Suppressor macrophage (primary cell): ENCODE results near the gene RALGAPA2.
"Not testable (repeated sequence)": the region's sequence is repeated elsewhere in the genome, so short reads cannot be mapped to it uniquely, and the experiment has no call there.

Source experiments
- DNase-seq, 4 experiments: peaks; one replicate each; pipeline ENCODE4 v3.0.0-alpha.2; 2020 to 2022

The RALGAPA2 gene

DNA sequence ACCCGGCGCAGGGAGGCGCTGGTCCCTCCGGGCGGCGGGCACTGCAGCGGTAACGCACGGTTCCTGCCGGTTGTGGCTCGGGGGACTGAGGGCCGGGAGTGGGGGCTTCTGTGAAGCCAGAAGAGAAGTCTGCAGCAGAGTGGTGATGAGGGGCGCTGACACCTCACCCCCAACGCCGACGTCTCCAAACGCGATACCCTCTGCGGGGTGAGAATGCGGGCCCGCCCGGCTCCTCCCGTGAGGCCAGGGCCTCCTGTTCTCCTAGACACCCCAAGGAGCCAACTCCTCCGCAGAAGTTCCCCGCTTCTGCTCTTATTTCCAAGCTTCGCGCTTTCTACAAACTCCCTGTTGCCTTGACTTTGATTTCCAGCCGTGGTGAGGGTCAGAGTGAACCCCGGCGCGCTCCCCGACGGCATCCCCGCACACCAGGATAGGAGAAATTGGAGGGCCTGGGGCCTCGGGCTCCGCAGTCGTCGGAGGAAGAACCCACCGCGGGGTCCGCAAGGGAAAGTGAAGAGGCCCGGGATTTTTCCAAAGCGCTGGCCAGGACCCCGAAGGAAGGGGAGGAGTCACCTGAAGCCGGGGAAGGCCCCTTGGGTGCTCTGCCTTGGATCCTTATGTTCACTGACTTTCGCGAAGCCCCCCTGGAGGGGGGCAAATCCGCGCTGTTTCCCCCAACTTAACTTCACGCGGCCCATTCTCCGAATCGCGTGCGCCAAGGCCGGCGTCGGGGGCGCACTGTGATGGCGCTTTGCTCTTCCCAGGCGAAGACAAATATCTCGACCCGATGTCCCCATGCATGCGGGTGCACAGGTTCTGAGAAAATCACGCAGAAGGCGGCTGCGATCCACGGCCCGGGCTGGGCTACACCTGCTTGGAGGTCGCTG, 347.6 kb downstream of the RALGAPA2 start:
- no peak for DNase-seq

DNA sequence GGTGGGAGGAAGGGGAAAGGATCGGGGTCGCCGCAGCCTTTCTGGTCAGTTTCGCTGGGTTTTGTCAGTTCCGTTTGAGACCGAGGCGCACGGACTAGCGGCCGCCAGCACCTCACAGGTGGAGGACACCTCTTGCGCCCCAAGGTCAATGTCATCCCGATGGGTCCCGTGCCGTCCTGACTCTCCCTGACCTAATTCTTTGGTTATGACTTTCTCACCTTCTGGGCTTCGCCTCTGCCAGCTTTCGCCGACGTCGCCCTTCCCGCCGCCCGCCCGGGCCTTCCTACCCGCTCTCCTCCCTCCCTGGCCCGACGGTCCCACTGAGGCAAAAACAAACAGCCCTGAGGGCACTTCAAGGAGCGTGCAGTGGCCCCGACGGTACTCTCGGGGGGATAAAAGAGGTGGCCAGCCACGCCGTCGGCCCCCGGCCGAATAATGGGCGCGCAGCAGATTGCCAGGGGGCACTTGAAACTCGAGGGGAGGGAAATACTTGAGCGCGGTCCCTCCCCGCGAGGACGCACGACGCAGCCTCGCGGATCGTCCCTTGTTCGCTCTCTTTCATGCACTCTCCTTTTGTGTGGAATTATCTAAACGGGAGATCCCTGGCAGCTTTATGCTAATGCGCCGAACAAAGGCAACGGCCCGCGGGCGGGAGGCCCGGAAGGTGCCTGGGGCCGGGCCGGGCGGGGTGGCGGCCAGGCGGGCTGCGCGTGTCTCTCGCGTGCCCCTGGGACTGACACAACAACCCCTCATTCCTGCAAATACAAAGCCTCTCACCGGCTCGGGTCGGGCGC, 348.4 kb downstream of the RALGAPA2 start:
- DNase-seq = peak in 1 of 4 experiments; percentile 42

DNA sequence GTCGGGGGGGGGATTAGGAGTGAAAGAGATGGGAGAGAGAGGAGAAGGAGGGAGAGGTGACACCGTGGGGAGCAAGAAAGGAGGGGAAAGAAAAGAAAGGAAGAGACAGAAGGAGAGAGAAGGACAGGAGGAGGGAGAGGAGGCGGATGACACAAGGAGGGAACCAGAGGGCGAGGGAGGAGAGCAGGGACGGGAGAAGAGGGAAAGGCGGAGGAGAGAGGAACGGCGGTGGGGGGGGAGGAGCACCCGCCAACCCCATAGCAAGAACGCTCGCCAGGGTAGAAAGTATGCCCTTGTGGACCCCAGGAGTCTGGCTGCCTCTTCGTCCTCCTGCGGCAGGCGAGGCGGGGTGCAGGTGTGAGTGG, 349.0 kb downstream of the RALGAPA2 start:
- peak in 1 of 4 experiments; percentile 25 for DNase-seq

DNA sequence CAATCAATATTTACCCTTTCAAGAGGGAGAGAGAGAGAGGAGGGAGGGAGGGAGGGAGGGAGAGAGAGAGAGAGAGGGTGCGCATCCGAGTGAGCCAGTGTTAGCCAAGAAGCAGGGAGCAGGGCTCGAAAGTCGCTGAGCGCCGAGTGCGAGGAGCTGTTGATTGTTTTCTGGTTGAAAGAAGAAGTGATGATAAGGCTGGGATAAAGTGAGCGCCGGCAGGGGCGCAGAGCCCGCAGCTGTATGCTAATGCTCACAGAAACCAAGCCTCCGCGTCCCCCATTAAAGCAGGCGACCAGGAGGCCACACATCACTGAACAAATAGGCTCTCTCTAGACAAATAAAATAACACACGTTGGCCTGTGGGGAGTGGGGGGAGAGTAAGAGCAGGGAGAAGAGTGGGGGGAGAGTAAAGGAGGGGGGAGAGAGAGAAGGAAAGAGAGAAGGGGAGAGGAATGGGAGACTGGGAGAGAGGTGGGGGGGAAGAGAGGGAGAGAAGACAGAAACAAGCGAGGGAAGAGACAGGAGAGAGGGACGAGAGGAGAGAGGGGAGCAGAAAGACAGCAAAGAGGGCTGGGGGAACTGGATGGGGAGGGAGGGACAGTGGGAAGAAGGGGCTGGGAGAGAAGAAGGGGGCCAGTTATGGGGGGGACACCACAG, 349.5 kb downstream of the RALGAPA2 start:
- DNase-seq = peak in 3 of 4 experiments; percentile 27 to 52 (median 45)

DNA sequence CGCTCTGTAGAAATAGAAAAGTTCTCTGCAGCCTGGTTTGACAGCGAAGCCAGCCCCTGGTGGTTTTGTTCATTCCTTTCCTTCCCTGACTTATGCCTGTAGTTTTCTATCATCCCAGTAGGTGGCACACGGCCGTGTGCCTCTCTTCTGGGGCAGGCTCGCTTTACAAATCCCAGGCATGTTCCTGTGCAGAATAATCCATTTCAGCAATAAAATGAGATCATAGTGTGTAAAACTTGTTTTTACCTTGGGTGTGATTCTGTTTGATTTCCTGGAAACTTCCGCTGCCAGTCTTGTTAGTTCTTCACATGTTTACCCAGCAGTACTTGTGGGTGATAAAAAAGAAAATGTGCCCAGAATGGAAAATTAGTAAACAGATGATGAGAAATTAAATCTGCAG, 352.0 kb downstream of the RALGAPA2 start:
- DNase-seq = peak; percentile 68 to 80 (median 76)

DNA sequence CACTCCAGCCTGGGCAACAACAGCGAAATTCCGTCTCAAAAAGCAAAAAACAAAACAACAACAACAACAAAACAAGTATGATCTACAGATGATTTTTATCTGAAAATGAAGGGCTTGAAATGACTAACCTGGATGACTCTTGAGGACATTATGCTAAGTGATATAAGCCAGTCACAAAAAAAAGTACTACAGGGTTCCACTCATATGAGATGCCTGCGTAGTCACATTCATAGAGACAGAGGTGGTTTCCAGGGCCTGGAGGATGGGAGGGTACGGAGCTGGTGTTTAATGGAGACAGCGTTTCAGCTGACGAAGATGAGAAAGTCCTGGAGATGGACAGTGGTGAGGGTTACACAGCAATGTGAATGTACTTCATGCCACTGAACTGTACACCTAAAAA, 352.8 kb downstream of the RALGAPA2 start:
- no peak for DNase-seq

DNA sequence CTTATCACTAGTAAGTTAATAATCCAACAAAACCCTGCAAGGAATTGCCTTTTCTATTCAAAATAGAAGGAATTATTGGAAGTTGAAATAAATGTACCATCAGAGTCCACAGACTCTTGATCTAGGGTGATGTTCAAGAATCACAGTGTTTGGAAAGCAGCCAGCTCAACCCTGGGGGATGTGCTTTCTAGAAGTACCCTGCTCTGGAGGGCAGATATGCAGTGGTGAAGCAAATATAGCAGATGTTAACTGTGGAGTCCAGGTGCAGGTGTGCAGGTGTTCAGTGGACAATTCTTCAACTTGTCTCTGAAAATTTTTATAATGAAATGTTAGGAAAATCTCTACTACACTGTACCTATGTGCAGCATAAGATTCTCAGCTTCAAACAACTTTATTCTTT, 353.6 kb downstream of the RALGAPA2 start:
- DNase-seq = no peak

GRCh38 chr20:20355503-20355902, 356.9 kb downstream of the RALGAPA2 start:
- DNase-seq = not testable (repeated sequence)

GRCh38 chr20:20353576-20353975, 358.9 kb downstream of the RALGAPA2 start:
- DNase-seq = no peak

DNA sequence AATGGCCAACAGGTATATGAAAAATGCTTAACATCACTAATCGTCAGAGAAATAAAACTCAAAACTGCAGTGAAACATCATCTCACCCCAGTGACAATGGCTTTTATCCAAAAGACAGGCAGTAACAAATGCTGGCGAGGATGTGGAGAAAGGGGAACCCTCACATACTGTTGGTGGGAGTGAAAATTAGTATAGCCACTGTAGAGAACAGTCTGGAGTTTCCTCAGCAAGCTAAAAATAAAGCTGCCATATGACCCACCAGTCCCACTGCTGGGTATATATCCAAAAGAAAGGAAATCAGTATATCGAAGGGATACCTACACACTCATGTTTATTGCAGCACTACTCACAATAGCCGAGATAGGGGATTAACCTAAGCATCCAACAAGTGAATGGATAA, 368.0 kb downstream of the RALGAPA2 start:
- peak; percentile 38 to 64 (median 54) for DNase-seq

GRCh38 chr20:20343932-20344331, 368.5 kb downstream of the RALGAPA2 start:
- DNase-seq = peak in 3 of 4 experiments; percentile 35 to 58 (median 58)
